ENCODE results near the gene PDE6B.

DNA sequence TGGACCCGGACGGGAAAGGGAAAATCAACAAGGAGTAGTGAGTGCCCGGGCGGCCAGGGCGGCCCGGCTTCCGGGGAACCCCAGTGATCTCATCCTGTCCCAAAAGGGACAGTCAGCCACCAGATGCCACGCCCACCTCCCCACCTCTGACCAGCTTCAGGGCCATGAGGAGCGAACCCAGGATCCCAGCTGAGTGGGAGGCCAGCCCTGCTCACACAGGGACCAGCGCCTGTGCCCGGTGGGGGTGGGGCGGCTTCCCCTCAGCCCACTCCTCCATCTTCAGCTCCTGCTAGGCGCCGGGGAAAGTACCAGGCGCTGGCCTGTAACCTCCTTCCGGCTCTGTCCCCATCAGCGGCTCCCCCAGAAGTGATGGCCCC, 55.2 kb downstream of the PDE6B start:
- no peak for TF ChIP-seq GATA3 (IDR thresholded peaks at IDR 0.05; ENCODE audit: low read depth, low read length)
- TF ChIP-seq GATA2 (IDR thresholded peaks at IDR 0.05; ENCODE audit: low read depth, low read length) = no peak

Measured in SH-SY5Y (cell line).